ENCODE measurements around the gene PLCB1. TPM values are rescaled to one million over a fixed set of nuclear protein-coding genes. Genes with fewer than 3 reads are reported as not detected.

PLCB1 gene
- total RNA-seq, 1 experiment from 2014 or later, result not detected

- H3K9me2 ChIP-seq (ENCODE audit: insufficient read depth), result no peaks in the 10 kb centered on the region
- H3K27ac ChIP-seq, result no peak overlapping the region
- no peaks in the 10 kb centered on the region for H3K4me1 ChIP-seq (replicated peaks; ENCODE audit: insufficient read depth)
- no peak for DNase-seq
- no peak overlapping the region; the same call in 1 of the 2 replicates for H2AFZ ChIP-seq
- H3K4me2 ChIP-seq, result no peak overlapping the region
- TF ChIP-seq EZH2 (IDR thresholded peaks at IDR 0.05; ENCODE audit: low read depth), result no peak
- TF ChIP-seq CTCF (conservative IDR thresholded peaks at IDR 0.05), result no peak
- intact Hi-C loops (cut with micrococcal nuclease; ENCODE audit: unreplicated experiment), result no loop called here
- H3K36me3 ChIP-seq (ENCODE audit: low read depth), result no peaks in the 10 kb centered on the region
- H3K27me3 ChIP-seq (ENCODE audit: insufficient read depth, low read depth), result no peaks in the 10 kb centered on the region
- no peaks in the 10 kb centered on the region for H4K20me1 ChIP-seq (ENCODE audit: insufficient read depth)
- BruUV-seq (replicated peaks), result no TSS peak
- H3K9me3 ChIP-seq (ENCODE audit: insufficient read depth, low read depth), result no peaks in the 10 kb centered on the region
- no peak overlapping the region for H3K4me3 ChIP-seq
- CTCF ChIA-PET, result no interaction called here
- POLR2A ChIA-PET (ENCODE audit: unreplicated experiment), result no interaction called here
- no peaks in the 10 kb centered on the region for H3K79me2 ChIP-seq (ENCODE audit: low read depth)
- H3F3A ChIP-seq (ENCODE audit: insufficient read depth, low read depth), result no peaks in the 10 kb centered on the region
Observed at GRCh38 chr20:8880085-8880853, 748.2 kb downstream of the PLCB1 start.

GRCh38 chr20:8891039-8891438 lies 759.0 kb downstream of the PLCB1 start:
- H3K27ac ChIP-seq, result no peak overlapping the region
- CTCF ChIA-PET, result no interaction called here
- POLR2A ChIA-PET (ENCODE audit: unreplicated experiment), result no interaction called here
- no TSS peak for BruUV-seq (replicated peaks)
- H3F3A ChIP-seq (ENCODE audit: insufficient read depth, low read depth), result no peaks in the 10 kb centered on the region
- no peak overlapping the region for H3K4me2 ChIP-seq
- H3K4me3 ChIP-seq, result no peak overlapping the region
- no peak for DNase-seq
- TF ChIP-seq CTCF (conservative IDR thresholded peaks at IDR 0.05), result no peak
- no peaks in the 10 kb centered on the region for H3K4me1 ChIP-seq (replicated peaks; ENCODE audit: insufficient read depth)
- intact Hi-C loops (cut with micrococcal nuclease; ENCODE audit: unreplicated experiment), result no loop called here
- H3K27me3 ChIP-seq (ENCODE audit: insufficient read depth, low read depth), result no peaks in the 10 kb centered on the region
- H4K20me1 ChIP-seq (ENCODE audit: insufficient read depth), result no peaks in the 10 kb centered on the region
- peaks cover 12% of the 10 kb centered on the region for H3K9me3 ChIP-seq (ENCODE audit: insufficient read depth, low read depth)
- no peaks in the 10 kb centered on the region for H3K9me2 ChIP-seq (ENCODE audit: insufficient read depth)
- no peaks in the 10 kb centered on the region for H3K79me2 ChIP-seq (ENCODE audit: low read depth)
- no peaks in the 10 kb centered on the region for H3K36me3 ChIP-seq (ENCODE audit: low read depth)
- no peak overlapping the region for H2AFZ ChIP-seq

GRCh38 chr20:8895472-8895871 lies 763.4 kb downstream of the PLCB1 start:
- no peaks in the 10 kb centered on the region for H3K9me2 ChIP-seq (ENCODE audit: insufficient read depth)
- H3F3A ChIP-seq (ENCODE audit: insufficient read depth, low read depth), result no peaks in the 10 kb centered on the region
- H4K20me1 ChIP-seq (ENCODE audit: insufficient read depth), result no peaks in the 10 kb centered on the region
- no peaks in the 10 kb centered on the region for H3K79me2 ChIP-seq (ENCODE audit: low read depth)
- intact Hi-C loops (cut with micrococcal nuclease; ENCODE audit: unreplicated experiment), result no loop called here
- H3K36me3 ChIP-seq (ENCODE audit: low read depth), result no peaks in the 10 kb centered on the region
- H3K4me3 ChIP-seq, result no peak overlapping the region
- H3K9me3 ChIP-seq (ENCODE audit: insufficient read depth, low read depth), result peaks cover 12% of the 10 kb centered on the region
- H3K27ac ChIP-seq, result no peak overlapping the region
- H3K4me2 ChIP-seq, result no peak overlapping the region
- TF ChIP-seq EZH2 (IDR thresholded peaks at IDR 0.05; ENCODE audit: low read depth) (no peak), CTCF (conservative IDR thresholded peaks at IDR 0.05) (no peak)
- BruUV-seq (replicated peaks), result no TSS peak
- ChIA-PET CTCF (no interaction called here), POLR2A (ENCODE audit: unreplicated experiment) (no interaction called here)
- H3K4me1 ChIP-seq (replicated peaks; ENCODE audit: insufficient read depth), result no peaks in the 10 kb centered on the region
- DNase-seq, result no peak
- H2AFZ ChIP-seq, result no peak overlapping the region
- H3K27me3 ChIP-seq (ENCODE audit: insufficient read depth, low read depth), result no peaks in the 10 kb centered on the region

Data from PC-9 (cell line).